HTERT RPE-1 (cell line): ENCODE data around the gene SUGCT.
"Not testable (repeated sequence)": the region's sequence is repeated elsewhere in the genome, so short reads cannot be mapped to it uniquely, and the experiment has no call there.

Source experiments
- in situ Hi-C: fragments of 300-500 bp; cut with MboI; formaldehyde crosslinking; loops from 4 replicates; pipeline ENCODE4 v1.14.3; 2020; ENCODE audit warnings: low sequenced_read_pairs

The SUGCT gene

DNA sequence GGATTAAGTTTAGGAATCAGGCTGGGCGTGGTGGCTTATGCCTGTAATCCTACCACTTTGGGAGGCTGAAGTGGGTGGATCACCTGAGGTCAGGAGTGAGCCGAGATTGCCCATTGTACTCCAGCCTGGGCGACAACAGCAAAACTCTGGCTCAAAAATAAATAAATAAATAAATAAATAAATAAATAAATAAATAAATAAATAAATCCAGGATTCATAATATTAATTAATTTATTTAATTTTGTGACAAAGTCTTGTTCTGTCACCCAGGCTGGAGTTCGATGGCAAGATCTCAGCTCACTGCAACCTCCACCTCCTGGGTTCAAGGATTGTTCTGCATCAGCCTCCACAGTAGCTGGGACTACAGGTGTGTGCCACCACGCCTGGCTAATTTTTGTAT, 4.2 kb downstream of the SUGCT start:
- in situ Hi-C loops = no loop called here

DNA sequence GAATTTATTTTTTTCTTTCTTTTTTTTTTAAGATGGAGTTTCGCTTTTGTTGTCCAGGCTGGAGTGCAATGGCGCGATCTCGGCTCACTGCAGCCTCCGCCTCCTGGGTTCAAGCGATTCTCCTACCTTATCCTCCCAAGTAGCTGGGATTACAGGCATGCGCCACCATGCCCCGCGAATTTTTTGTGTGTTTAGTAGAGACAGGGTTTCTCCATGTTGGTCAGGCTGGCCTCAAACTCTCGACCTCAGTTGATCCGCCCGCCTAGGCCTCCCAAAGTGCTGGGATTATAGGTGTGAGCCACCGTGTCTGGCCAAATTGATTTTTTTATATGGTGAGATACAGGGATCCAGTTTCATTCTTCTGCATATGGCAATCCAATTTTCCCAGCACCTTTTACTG, 5.1 kb downstream of the SUGCT start:
- in situ Hi-C loops = not testable (repeated sequence)

DNA sequence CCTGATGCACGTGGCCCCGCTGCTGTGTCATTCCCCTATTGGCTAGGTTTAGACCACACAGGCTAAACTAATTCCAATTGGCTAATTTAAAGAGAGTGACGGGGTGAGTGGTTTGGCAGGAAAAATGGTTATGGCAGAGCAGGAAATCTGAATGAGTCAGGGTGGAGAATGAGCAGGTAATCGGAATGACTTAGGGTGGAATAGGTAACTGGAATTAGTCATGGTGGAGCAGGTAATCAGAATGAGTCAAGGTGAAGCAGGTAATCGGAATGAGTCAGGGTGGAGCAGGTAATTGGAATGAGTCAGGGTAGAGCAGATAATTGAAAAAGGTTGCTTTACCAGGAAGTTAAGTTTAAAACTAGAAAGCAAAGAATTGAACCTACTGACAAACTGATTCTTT, 7.1 kb downstream of the SUGCT start:
- in situ Hi-C loops = not testable (repeated sequence)

- in situ Hi-C loops = not testable (repeated sequence)
Measured at GRCh38 chr7:40145596-40146130, 10.9 kb downstream of the SUGCT start.

- in situ Hi-C loops = no loop called here
Measured at GRCh38 chr7:40147371-40148246, 12.8 kb downstream of the SUGCT start.

DNA sequence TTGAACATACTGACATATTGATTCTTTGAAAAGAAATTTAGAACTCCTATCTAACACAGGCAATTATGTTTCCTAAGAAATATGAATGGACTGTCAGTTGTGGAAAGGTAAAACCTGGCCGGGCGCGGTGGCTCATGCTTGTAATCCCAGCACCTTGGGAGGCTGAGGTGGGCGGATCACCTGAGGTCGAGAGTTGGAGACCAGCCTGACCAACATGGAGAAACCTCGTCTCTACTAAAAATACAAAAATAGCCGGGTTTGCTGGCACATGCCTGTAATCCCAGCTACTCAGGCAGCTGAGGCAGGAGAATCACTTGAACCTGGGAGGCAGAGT, 13.4 kb downstream of the SUGCT start:
- in situ Hi-C loops = not testable (repeated sequence)

GRCh38 chr7:40148671-40149070, 13.9 kb downstream of the SUGCT start:
- in situ Hi-C loops = no loop called here

DNA sequence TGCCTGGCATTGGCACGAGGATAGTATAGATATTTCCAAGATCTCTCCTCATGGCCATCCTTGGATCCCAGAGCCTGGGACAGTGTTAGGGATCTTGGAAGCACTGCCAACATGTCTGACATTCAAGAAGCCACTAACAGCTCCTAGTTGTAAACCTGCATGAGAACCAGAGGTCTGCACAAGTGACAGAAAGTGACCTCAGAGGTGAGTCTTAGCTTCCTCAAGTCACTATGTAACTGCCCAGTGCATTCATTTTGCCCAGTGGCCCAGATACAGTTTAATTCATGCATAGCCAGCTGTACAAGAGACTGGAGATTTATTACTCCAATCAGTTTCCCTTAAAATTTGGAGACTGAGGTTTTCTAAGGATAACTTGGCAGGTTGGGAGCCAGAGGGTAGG, 16.7 kb downstream of the SUGCT start:
- in situ Hi-C loops = no loop called here

GRCh38 chr7:40156988-40157387, 22.2 kb downstream of the SUGCT start:
- in situ Hi-C loops = no loop called here

GRCh38 chr7:40162516-40162915, 27.7 kb downstream of the SUGCT start:
- in situ Hi-C loops = no loop called here

GRCh38 chr7:40165216-40165615, 30.4 kb downstream of the SUGCT start:
- in situ Hi-C loops = no loop called here

- in situ Hi-C loops = no loop called here
Measured at GRCh38 chr7:40167291-40167690, 32.5 kb downstream of the SUGCT start.

DNA sequence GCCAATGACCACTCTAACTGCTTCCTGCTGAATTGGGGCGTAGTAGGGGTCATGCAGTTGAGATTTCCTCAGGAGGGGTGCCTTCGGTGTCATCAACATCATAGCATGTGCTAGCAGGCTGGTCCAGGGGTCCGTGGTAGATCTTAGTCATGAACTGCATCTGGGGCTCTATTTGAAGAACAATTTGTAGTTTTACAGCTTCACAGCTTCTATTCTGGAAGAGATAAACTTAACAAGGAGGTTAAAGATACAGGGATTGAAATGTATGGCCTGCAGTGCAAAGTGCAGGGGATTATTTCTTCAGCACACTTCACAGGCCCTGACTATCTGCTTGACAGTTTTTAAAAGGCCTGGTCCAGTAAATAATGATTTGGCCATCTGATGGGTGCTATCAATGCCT, 33.5 kb downstream of the SUGCT start:
- in situ Hi-C loops = not testable (repeated sequence)

DNA sequence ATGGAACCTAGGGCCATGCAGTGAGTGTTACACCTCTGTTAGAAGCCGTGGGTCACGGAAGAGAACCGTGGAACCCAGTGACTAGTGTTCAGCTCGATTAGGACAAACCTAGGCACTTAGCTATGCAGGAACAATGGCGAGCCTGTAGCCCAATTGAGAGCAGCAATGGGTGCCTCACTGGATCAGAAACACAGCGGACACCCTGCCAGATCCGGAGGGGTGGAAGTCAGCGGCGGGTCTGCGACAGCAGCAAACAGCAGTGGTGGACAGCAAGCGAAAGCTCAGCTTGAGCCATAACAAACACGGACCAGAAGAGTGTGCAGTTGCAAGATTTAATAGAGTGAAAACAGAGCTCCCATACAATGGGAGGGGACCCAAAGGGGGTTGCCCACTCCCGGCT, 38.3 kb downstream of the SUGCT start:
- in situ Hi-C loops = not testable (repeated sequence)

GRCh38 chr7:40175256-40175655, 40.5 kb downstream of the SUGCT start:
- in situ Hi-C loops = not testable (repeated sequence)

DNA sequence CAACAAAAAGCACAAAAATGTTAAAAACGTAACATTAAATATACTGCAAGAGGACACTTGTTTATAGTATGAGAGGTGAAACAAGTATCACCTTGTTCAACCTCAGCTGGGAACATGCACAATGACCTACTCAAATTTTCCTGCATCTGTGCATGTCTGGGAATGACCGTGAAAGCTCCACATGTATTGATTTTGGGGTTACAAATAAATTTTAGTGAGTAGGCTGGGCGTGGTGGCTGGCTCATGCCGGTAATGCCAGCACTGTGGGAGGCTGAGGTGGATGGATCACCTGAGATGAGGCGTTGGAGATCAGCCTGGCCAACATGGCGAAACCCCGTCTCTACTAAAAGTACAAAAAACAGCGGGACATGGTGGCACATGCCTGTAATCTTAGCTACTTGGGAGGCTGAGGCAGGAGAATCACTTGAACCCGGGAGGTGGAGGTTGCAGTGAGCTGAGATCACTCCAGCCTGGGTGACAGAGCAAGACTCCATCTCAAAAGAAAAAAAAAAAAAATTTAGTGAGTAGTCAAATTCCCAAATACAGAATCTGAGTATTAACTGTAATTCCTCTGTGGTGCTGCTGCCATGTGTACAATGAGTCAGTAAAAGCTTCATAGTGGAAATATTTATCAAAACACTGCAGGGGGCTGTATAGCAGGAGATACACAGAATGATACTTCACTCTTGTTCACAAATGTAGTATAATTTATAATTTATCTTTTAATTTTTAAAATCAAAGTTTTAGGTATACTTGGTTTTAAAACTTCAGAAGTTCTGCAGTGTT, 41.1 kb downstream of the SUGCT start:
- in situ Hi-C loops = no loop called here

DNA sequence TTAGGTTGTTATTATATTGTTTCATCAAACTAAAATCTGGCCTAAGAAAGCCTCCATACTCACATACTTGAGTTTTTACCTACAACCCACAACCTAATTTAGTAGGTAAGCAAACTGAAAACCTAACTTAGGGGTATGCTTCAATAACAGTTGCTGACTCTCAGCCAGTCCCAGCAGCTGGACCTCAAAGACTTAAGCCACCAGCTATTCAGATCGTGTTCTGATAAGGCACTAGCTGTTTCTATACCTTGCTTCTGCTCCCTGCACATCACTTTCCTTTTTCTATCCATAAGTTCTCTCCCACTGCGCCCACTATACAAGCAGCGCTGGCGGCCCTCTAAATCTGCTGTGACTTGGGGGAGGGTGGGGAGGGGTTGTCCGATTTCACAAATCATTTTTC, 42.3 kb downstream of the SUGCT start:
- in situ Hi-C loops = no loop called here

GRCh38 chr7:40182452-40182851, 47.6 kb downstream of the SUGCT start:
- in situ Hi-C loops = no loop called here

DNA sequence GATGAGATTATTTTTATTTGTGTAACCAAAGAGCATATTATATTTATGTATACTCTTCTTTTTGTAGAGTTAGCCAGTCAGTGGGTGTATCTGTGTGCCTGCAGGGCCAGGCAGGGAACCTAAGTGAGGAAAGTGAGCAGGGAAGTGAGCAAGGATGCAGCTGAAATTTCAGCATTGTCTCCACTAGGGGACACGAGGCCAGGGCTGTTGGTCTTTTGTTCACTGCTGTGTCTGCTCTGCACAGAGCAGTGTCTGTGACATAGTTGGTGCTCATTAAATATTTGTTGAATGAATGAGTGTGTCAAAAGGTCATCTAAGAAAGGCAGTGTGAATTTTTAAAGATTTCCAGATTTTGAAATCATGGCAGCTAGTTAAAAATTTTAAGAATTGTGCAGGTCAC, 51.8 kb downstream of the SUGCT start:
- in situ Hi-C loops = no loop called here

DNA sequence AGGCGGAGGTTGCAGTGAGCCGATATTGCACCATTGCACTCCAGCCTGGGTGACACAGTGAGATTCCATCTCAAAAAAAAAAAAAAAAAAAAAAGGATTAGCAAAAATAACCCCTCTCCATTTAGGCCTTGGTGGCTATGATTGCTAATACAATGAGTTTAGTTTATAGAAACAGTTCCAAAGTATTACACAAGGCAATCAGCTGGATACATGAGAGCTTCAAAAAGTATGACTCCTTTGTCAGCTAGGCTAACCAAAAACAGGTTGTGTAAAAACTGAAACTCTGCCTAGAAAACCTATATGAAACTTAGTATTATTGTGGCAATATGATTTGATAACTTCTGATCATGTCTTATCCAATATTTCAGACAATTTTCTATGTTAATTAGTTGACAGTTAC, 57.2 kb downstream of the SUGCT start:
- in situ Hi-C loops = no loop called here

DNA sequence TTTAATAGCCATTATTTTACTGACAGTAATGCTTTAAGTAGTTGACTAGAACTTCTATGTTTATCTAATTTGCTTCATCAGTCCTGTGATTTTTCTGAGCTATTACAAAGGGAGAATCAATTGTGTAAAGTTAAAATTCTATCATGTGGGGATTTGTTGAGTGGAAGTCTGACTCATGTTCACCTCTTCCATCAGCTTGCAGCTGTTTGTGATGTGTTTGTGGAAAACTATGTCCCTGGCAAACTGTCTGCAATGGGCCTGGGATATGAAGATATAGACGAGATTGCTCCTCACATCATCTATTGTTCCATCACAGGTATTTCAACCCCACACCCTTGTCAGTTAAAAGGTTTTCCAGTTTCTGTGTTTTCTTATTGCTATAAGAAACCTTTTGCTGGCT, 59.9 kb downstream of the SUGCT start:
- in situ Hi-C loops = no loop called here

DNA sequence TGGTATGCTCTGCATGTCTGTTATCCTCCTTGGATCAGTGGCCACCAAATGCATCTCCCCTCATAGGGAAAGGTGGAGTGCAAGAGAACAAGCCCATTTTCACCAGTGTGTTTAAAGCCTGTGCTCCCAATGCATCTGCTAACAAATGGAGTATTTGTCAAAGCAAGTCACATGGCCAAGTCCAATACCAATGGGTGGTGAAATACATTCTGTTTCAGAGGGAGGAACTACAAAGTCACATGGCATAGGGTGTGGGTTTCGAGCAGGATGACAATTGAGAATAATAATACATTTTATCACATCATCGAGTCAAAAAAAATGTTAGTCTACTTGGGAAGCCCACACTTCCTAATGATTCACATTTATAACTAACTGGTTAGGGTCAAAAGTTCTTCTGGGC, 62.7 kb downstream of the SUGCT start:
- in situ Hi-C loops = no loop called here
